Peyer's patch (tissue), 4 donors: ENCODE measurements around the gene SSH2.

Experiments
- POLR2A ChIP-seq, 2 donors: fragments of 450-650 bp; IDR thresholded peaks; one replicate each; pipeline ENCODE4 v1.5.1; 2017; ENCODE audit warnings: antibody characterized with exemption in 2 of 2, mild to moderate bottlenecking in 2 of 2, moderate library complexity in 2 of 2
- TF ChIP-seq, protein P1 (sequence below), 6 experiments: fragments of 450-650 bp in 4 of 6; fragments of 200-600 bp in 2 of 6; sonication (generic) in 1 of 6; IDR thresholded peaks; one replicate each; pipeline ENCODE4 v1.5.1; 2017 to 2019; ENCODE audit warnings: antibody characterized with exemption in 6 of 6, mild to moderate bottlenecking in 3 of 6, moderate library complexity in 1 of 6

- TF ChIP-seq, protein P1, sequence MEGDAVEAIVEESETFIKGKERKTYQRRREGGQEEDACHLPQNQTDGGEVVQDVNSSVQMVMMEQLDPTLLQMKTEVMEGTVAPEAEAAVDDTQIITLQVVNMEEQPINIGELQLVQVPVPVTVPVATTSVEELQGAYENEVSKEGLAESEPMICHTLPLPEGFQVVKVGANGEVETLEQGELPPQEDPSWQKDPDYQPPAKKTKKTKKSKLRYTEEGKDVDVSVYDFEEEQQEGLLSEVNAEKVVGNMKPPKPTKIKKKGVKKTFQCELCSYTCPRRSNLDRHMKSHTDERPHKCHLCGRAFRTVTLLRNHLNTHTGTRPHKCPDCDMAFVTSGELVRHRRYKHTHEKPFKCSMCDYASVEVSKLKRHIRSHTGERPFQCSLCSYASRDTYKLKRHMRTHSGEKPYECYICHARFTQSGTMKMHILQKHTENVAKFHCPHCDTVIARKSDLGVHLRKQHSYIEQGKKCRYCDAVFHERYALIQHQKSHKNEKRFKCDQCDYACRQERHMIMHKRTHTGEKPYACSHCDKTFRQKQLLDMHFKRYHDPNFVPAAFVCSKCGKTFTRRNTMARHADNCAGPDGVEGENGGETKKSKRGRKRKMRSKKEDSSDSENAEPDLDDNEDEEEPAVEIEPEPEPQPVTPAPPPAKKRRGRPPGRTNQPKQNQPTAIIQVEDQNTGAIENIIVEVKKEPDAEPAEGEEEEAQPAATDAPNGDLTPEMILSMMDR (IDR thresholded peaks at IDR 0.05): no peak
- TF ChIP-seq POLR2A (IDR thresholded peaks at IDR 0.05): no peak
Measured at GRCh38 chr17:29627951-29628350, 302.1 kb downstream of the SSH2 start.
